Dermis microvascular lymphatic vessel endothelial cell (primary cell): ENCODE data around the gene GRB10. TPM values are rescaled to one million over a fixed set of nuclear protein-coding genes. Genes with fewer than 3 reads are reported as not detected.

ENCODE experiments used
- DNase-seq, 2 donors: peaks; one replicate each; pipeline versions ENCODE4 v3.0.0 to v3.0.0-alpha.2; 2010; ENCODE audit warnings: low read depth in 2 of 2
- total RNA-seq: library from RNA; depleted of rRNA; stranded (reverse); fragments of >200 nt; gene quantifications from 2 replicates; pipeline ENCODE4 v1.2.1, GENCODE V29; 2014

The GRB10 gene
- total RNA-seq, 1 donor from 2014 or later = 98.5 TPM

DNA sequence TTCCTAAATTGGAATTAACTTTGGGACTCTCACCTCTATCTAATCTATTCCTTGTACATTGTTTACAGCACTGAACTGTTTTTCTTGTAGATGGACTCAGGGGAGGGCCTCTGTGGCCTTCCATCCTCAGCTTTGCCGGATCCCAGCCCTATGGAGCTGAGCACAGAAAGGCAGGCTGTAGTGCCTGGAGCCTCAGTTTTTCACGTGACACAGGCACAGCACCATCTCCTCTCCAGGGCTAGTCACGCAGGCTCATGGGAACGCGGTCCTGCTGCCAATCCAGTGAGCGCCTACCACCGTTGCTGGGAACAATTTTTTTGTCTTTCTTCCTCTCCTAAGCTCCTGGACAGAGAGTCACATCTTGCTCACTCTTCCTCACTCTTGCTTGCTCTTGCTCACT lies 141.9 kb downstream of the GRB10 start:
- no peak for DNase-seq

DNA sequence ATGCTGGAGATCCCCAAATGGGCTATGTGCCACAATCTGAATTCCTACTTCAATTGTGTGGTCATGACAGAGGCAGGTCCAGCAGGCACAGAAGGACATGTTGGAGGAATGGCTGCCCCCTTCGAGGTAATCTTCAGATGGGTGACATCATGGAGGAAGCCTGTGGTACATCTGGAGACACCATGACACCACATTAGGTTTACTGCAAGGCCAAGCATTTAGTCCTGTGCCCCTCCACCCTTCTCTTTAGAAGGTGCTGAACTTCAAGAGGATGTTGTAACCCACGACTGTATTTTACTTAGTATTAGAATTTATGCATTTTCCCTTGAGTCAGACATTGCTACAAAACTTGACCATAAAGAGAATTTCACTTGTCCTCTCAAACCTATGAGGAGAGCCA lies 142.4 kb downstream of the GRB10 start:
- DNase-seq = no peak

DNA sequence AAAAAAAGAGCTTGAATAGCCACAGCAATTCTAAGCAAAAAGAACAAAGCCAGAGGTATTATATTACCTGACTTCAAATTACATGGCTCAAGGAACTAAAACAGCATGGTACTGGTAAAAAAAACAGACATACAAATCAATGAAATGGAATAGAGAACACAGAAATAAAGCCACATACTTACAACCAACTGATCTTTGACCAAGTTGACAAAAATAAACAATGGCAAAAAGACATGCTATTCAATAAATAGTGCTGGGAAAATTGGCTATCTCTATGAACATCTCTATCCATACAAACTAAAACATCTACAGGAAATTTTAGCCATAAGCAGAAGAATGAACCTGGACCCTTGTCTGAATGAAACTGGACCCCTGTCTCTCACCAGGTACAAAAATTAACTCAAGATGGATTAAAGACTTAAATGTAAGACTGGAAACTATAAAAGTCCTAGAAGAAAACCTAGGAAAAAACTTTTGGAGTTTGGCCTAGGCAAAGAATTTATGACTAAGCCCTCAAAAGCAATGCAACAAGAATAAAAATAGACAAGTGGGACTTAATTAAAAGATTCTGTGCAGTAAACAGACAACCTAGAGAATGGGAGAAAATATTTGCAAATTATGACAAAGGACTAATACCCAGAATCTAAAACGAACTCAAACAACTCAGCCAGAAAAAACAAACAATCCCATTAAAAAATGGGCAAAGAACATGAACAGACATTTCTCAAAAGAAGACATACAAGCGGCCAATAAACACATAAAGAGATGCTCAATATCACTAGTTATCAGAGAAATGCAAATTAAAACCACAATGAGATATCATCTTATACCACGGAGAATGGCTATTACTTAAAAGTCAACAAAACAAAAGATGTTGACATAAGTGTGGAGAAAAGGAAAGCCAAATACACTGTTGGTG lies 144.7 kb downstream of the GRB10 start:
- DNase-seq = peak in 1 of 2 donors; percentile 31

DNA sequence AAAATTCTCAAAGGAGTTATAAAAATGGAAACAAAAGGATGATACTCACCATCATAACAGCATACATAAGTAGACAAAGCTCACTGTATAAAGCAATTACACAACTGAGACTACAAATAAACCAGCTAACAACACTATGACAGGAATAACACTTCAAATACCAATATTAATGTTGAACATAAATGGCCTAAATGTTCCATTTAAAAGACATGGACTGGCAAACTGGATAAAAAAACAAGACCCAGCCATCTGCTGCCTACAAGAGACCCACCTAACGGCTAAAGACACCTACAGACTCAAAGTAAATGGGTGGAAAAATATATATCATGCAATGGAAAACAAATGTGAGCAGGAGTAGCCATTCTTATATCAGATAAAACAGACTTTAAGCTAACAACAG lies 148.3 kb downstream of the GRB10 start:
- no peak for DNase-seq

- DNase-seq = no peak
These were observed 149.3 kb downstream of the GRB10 start for GRCh38 chr7:50633414-50633710.

DNA sequence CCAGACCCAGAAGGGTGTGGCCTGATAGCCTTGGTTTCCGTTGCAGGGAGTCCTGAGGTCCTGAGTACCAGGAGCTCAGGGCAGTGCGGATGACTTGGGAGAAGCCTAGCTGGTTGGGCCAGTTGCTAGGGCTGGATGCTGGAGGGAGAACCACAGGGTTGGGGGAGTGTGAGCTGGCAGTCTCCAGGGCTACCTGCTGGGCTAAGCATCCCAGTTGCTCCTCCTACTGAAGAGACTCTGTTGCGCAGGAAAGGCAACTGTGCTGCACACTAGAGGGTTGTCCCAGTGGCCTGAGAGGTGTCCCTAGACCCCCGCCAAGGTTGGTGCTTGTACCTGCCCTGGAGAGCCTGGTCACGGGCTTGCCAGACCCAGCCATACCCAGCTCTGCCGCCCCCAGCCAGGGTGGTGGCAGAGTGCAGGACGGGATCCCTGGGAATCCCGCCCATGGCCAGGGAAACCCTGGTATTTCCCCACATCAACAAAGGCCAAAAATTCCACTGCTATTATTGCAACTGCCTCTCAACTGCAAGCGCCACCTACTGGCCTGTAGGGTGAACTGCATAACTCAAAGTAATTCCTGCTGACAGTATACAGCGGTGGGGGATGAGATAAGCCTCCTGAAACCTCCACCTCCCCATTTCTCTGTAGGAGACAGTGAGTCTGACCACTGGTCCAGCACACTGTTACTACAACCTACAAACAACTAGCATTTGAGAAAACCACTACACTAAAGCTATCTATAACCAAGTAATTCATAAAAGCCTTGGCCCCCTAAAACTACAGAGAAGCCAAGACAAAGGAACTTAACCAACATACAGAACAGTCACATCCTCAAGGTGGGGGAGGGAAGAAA lies 149.9 kb downstream of the GRB10 start:
- peak; percentile 50 to 71 for DNase-seq

GRCh38 chr7:50631639-50632038 lies 151.1 kb downstream of the GRB10 start:
- DNase-seq = no peak

DNA sequence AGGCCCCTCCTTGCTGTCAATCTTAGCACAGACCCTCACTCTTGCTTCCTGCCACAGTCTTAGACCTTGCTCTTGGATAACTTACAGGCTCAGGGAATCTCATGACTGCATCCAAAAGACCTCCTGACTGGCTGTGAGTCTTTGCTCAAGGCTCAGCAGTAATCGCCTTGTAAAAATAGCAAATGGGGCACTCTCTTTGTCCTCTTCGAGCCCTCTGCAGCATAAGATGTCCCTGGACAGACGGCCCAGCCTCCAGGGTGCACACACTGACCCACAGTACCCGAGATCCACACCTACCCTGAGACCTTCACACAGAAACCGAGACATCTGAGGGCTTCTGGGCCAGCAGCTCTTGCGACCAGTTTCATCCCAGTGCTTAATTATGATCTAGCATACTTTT lies 151.6 kb downstream of the GRB10 start:
- DNase-seq = no peak

DNA sequence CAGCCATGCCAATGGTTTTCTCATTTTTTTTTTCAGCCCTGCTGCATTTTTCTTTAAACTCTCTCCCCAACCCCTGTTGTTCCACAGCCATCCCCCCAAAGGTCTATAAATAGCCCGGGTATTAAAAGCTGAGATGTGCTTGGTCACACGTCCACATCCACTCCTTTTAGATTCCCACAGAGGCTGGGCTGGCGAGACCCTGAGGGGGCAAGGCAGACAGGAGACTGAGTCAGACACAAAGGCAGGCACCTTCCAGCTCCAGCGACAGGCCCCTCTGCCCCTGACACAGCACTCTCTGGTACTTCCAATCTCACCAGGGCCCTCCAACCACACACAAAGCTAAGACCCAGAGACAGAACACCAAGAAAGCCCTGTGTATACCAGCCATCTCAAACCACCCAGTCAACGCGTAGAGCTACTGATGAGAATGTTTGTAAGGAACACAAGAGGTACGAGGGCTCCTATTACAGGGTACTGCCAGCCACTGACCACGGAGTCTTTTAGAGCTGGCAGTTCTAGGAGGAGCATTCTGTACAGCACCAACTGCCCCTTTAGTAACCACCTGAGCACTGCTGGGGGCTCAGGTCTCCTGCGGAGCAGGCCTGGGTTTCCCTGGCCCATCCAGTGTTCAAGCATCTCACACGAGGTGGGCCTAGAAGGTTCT lies 153.3 kb downstream of the GRB10 start:
- no peak for DNase-seq

- DNase-seq = no peak
These were observed 154.1 kb downstream of the GRB10 start for GRCh38 chr7:50628434-50629084.

GRCh38 chr7:50627824-50628361 lies 154.8 kb downstream of the GRB10 start:
- no peak for DNase-seq

GRCh38 chr7:50626286-50626685 lies 156.4 kb downstream of the GRB10 start:
- DNase-seq = no peak

- DNase-seq = no peak
These were observed 157.3 kb downstream of the GRB10 start for GRCh38 chr7:50625360-50625759.

DNA sequence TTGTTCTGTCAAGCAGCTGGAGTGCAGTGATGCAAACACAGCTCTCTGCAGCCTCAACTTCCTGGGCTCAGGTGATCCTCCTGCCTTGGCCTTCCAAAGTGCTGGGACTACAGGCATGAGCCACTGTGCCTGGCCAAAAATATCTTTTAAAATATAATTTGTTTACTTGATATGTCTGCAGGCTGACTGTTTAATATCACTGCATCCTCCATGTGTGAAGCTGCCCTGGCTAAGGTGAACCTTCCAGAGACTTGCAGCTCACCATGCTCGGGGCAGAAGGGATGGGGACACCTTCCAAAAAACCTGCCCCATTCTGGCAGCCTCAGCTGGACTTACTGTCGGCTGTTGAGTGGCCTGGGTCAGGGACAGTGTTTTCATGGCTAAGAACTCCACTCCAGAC lies 159.9 kb downstream of the GRB10 start:
- no peak for DNase-seq

GRCh38 chr7:50621973-50622490 lies 160.7 kb downstream of the GRB10 start:
- no peak for DNase-seq

DNA sequence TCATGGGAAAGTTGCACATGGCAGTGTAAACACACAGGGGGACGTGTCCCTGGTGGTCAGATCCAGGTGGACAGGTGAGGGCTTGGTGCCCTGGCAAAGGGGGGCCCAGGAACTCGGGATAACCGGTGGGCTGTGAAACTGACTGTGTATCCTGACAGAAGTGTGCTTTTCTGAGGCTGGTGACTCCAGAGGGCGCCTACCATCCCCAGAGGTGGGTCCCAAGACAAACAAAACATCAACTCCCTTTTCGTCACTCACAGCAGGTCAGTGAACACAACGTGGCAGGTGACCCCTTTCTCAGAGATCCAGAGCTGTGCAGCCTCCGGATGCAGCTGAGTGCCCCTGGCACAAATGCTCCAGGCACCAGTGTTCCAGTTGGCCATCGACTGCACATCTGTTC lies 161.5 kb downstream of the GRB10 start:
- peak; percentile 48 to 63 for DNase-seq

DNA sequence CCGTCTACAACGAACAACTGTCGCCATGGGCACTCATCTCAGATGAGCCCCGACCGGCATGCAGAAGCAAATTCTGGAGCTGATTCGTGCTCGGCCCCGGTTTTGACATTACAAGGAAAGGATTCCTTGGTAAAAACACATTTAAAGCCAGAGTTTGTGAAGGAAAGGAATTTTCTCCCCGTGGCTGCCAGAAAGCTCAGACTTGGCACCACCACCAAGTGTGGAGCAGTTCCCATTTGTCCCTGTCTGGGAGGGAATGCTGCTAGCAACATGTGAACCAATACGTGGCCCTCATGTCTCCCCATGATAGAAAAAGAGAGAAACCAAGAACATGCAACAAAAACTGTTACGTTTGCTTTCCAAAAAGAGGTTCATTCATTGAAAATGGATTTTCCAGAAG lies 162.3 kb downstream of the GRB10 start:
- no peak for DNase-seq

GRCh38 chr7:50619684-50620083 lies 163.0 kb downstream of the GRB10 start:
- DNase-seq = no peak

DNA sequence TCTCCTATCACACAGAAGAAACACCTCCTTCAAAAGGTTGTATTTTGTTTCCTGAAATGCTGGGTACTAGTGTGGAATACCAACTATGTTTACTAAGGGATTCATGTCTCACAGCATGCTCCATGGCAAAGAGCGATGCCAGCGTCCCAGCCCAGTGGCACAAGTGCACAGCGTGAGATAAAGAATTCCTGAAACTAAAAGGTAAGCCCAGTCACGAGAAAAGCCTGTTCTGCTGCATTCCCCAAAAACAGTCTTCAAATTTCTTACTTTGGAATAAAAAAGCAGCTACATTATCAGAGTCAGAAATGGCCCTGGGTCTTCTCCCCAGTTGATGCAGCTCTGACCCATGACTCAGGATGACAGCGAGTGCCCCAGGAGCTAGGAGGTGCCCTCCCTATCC lies 164.4 kb downstream of the GRB10 start:
- DNase-seq = no peak

DNA sequence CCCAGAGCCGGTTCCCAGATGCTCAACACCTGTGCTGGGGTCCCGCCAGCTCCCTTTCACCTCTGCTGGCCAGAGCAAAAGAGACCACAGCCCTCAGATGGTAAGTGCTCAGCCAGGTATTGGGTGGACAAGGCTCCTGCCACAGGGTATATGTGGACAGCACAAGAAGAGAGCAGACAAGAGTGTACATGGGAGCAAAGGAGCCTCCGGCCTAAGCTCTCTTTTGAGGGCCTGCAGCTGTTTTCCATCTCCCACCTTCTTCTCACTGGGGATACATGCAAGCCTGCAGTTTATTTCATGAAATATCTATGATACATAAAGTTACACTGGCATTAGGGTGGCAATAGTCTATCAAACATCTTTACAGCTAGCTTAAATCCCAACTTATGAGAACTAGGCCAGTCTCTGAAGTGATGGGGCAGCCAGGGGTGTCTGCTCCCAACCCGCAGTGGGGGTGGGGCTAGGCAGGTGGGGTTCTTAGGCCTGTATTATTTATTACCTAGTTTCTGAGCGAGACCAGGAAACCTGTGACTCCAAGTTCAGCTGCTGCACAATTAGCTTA lies 167.1 kb downstream of the GRB10 start:
- no peak for DNase-seq
